Mucosa of stomach (tissue), 1 donor: ENCODE measurements around the gene LRCH3.

Source experiments
- H3K27me3 ChIP-seq: one replicate; pipeline ENCODE4 v1.7.0; 2013; ENCODE audit warnings: mild to moderate bottlenecking, low read length; ENCODE audit not compliant: control insufficient read depth, insufficient read depth
- H3K36me3 ChIP-seq: one replicate; pipeline ENCODE4 v1.7.0; 2013; ENCODE audit warnings: low read length; ENCODE audit not compliant: control insufficient read depth, insufficient read depth
- H3K4me1 ChIP-seq: one replicate; pipeline ENCODE4 v1.7.0; 2013; ENCODE audit warnings: mild to moderate bottlenecking, low read length; ENCODE audit not compliant: control insufficient read depth, insufficient read depth
- H3K4me3 ChIP-seq: one replicate; pipeline ENCODE4 v1.7.0; 2013; ENCODE audit warnings: low read length
- H3K9ac ChIP-seq: one replicate; pipeline ENCODE4 v1.7.0; 2013; ENCODE audit warnings: mild to moderate bottlenecking, low read length, moderate library complexity
- H3K9me3 ChIP-seq: one replicate; pipeline ENCODE4 v1.7.0; 2013; ENCODE audit warnings: mild to moderate bottlenecking, low read length, moderate library complexity; ENCODE audit not compliant: control insufficient read depth
- donor health status: Pancreatic carcinoma.

Gene LRCH3

DNA sequence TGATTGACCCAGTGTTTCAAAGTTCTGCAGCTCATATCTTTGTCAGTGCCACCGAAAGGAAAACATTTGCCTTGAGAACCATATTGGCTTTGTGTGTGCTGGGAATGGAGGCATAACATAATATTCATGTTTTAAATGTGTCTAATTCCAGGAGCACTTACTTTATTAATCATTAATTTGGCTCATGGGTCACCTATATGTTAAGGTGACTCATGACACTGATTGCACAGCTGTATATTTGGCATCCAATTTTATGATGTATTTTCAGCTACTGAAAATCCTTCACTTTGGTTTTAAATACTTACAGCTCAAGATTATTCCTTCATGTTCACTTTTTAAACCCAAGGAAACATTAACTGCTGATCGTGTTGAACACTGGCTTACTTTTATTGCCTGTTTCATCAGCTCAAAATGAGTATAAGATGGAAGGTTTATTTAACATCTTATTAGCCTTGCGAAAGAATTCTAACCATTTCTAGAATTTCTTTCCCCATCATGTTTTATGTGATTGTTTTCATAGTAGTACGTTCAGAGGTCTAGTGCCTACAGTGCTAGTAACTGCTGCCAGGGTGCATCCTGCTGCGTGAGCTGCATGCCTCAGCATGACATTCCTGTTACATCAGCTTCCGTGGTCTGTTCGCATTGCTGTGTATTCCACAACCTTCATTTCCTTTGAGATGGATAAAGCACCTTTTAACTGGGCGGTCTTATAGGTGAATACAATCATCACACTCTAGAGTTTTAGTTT, 63.7 kb downstream of the LRCH3 start:
- H3K9me3 ChIP-seq: no peaks in the 10 kb centered on the region
- no peaks in the 10 kb centered on the region for H3K36me3 ChIP-seq
- H3K9ac ChIP-seq: no peak overlapping the region
- H3K27me3 ChIP-seq: no peaks in the 10 kb centered on the region
- no peak overlapping the region for H3K4me3 ChIP-seq
- no peaks in the 10 kb centered on the region for H3K4me1 ChIP-seq

DNA sequence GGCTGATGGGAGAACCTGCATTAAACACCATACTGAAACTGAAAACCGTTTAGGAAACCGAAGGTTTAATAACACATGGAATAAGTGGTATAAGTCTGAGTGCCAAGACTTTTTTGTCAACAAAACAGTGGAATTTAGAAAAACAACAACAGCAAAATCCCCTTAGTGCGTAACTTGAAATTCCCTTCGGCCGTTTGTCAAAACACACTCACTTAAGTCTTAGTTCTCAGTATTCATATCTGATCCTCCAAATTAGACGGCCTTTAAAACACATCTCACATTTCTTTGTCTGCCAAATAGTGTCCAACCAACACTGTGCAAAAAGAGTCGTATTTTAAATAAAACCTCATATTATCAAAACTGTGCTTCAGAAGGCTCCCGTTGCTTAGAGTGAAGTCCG, 64.5 kb downstream of the LRCH3 start:
- Histone ChIP-seq H3K9me3 (no peaks in the 10 kb centered on the region), H3K27me3 (no peaks in the 10 kb centered on the region), H3K4me1 (no peaks in the 10 kb centered on the region), H3K9ac (no peak overlapping the region), H3K36me3 (no peaks in the 10 kb centered on the region), H3K4me3 (no peak overlapping the region)

DNA sequence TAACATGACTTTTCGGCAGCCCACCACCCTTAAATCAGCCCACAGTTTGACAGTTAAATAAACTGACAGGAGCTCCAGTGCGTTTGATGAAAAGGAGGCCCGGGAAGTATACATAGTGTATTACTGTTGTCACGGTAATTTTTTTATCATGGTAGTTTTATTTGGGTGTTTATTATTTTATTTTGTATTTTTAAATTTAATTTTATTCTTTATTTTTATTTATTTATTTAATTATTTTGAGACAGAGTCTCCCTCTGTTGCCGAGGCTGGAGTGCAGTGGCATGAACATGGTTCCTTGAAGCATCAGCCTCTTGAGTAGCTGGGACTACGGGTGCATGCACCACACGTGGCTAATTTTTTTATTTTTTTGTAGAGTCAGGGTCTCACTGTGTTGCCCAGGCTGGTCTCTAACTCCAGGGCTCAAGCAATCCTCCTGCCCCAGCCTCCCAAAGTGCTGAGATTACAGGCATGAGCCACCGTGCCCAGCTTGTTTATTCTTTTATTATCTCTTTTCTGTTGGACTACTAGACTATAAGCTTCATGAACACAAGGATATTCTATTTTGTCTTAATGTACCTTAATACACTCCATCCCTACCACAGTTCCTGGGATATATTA, 65.3 kb downstream of the LRCH3 start:
- Histone ChIP-seq H3K9ac (no peak overlapping the region), H3K9me3 (no peaks in the 10 kb centered on the region), H3K4me1 (no peaks in the 10 kb centered on the region), H3K36me3 (no peaks in the 10 kb centered on the region), H3K27me3 (no peaks in the 10 kb centered on the region), H3K4me3 (no peak overlapping the region)

DNA sequence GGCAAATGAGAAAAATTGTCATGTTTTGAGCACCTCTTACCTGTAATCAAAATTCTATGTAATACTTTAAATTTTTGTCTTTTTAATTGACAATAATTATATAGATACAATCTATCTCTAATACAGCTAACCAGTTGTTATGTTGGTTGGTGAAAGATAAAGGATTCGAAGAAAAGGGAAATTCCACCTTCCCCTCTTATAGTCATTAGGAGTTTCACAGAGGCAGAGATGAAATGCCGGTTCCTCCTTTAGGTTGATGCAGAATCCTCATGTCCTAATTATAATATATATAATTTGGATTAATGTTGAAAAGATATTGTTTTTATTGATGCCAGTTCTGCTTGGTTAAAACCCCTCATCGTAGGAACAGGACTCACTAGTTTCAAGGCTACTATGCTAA, 67.1 kb downstream of the LRCH3 start:
- Histone ChIP-seq H3K4me1 (no peaks in the 10 kb centered on the region), H3K9ac (no peak overlapping the region), H3K4me3 (no peak overlapping the region), H3K27me3 (no peaks in the 10 kb centered on the region), H3K36me3 (no peaks in the 10 kb centered on the region), H3K9me3 (no peaks in the 10 kb centered on the region)

DNA sequence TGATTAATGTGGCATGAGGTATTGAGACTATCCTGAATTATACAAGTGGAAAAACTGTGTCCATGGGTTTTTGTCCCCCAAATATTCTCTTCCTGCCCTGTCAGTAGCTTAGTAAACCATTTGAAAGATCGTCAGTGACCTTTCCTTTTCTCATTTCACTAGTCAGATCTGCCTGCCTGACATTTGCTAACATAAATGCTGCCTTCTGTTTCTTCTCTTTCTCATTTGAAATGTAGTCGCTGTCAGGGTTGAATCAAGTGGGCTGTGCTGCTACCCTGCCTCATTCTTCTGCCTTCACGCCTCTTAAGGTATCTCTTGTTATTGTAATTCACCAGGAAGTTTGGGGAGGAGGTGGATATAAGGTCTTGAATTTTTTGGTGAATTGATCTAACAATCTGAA, 67.5 kb downstream of the LRCH3 start:
- H3K4me1 ChIP-seq: no peaks in the 10 kb centered on the region
- H3K27me3 ChIP-seq: no peaks in the 10 kb centered on the region
- H3K36me3 ChIP-seq: no peaks in the 10 kb centered on the region
- no peak overlapping the region for H3K4me3 ChIP-seq
- H3K9ac ChIP-seq: no peak overlapping the region
- H3K9me3 ChIP-seq: no peaks in the 10 kb centered on the region

DNA sequence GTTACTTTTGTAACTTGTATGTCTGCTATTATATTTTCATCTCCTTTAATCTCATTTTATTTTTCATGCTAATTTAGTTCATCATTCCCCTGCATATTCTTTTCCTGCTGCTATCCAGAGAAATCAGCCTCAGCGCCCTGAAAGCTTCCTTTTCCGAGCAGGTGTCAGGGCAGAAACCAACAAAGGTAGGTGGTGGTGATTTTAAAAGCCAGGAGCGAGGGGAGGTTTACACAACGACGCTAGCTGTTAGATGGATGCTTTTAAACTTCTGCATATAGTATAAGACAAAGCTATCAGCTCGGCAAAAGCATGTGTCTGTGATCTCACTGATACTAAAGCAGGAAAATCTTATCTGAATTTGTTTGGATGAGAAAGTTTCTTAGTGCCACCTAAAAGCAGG, 75.0 kb downstream of the LRCH3 start:
- no peaks in the 10 kb centered on the region for H3K9me3 ChIP-seq
- H3K9ac ChIP-seq: no peak overlapping the region
- no peaks in the 10 kb centered on the region for H3K4me1 ChIP-seq
- H3K36me3 ChIP-seq: no peaks in the 10 kb centered on the region
- H3K27me3 ChIP-seq: no peaks in the 10 kb centered on the region
- no peak overlapping the region for H3K4me3 ChIP-seq

DNA sequence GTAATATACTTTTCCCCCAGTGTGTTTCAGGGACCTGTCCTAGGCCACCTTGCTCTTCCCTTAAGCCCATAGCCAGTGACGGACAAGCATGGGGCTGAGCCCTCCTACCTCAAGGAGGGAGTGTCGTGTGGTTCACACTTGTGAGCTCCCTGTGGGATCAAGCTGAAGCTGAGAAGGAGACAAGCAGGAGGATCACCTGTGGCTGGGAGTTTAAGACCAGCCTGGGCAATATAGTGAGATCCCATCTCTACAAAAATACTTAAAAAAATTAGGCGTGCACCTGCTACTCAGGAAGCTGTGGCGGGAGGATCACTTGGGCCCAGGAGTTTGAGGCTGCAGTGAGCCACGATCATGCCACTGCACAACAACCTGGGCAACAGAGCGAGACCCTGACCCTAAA, 82.3 kb downstream of the LRCH3 start:
- no peaks in the 10 kb centered on the region for H3K9me3 ChIP-seq
- H3K27me3 ChIP-seq: no peaks in the 10 kb centered on the region
- no peaks in the 10 kb centered on the region for H3K4me1 ChIP-seq
- no peak overlapping the region for H3K4me3 ChIP-seq
- no peaks in the 10 kb centered on the region for H3K36me3 ChIP-seq
- H3K9ac ChIP-seq: no peak overlapping the region

DNA sequence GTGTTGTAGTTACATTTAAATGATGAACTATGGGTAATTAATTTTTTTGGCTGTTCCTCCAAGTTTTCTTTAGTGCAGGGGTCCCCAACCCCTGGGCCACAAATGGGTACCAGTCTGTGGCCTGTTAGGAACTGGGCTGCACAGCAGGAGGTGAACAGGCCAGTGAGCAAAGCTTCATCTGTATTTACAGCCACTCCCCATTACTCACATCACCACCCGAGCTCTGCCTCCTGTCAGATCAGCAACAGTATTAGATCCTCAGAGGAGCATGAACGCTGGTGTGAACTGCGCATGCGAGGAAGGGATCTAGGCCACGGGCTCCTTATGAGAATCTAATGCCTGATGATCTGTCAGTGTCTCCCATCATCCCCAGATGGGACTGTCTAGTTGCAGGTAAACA, 83.0 kb downstream of the LRCH3 start:
- Histone ChIP-seq H3K4me1 (no peaks in the 10 kb centered on the region), H3K36me3 (no peaks in the 10 kb centered on the region), H3K4me3 (no peak overlapping the region), H3K27me3 (no peaks in the 10 kb centered on the region), H3K9me3 (no peaks in the 10 kb centered on the region), H3K9ac (no peak overlapping the region)

DNA sequence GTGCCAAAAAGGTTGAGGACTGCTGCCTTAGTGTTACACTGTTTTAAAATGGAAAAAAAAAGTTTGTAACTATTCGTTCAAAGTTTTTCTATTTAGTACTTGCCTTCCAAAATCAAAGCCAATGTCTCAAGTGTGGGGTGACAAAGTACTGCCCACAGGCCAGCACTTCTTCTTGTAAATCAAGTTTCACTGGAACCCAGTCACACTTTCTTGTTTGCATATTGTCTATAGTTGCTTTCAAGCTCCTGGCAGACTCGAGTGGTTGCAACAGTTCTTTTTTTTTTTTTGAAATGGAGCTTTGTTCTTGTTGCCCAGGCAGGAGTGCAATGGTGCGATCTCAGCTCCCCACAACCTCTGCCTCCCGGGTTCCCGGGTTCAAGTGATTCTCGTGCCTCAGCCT, 83.6 kb downstream of the LRCH3 start:
- H3K4me3 ChIP-seq: no peak overlapping the region
- no peaks in the 10 kb centered on the region for H3K36me3 ChIP-seq

DNA sequence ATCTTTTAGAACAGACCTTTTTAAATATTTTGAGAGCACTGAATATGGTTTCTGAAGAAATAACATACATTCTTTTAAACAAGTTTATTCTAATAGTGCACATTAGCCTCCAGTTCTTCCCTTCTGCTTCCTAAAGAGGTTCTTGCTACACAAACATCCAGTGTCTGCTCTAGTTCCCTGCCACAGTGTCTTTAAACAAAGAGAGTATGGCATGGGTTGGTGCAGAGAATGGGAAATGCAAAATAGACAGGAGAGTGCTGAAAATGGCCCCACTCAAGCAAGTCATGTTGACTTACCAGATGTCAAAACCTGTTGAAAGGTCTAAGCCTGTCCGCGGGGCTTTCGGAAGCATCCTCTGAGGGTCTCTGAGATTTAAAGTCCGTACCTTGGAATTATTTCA, 86.8 kb downstream of the LRCH3 start:
- Histone ChIP-seq H3K9ac (no peak overlapping the region), H3K27me3 (no peaks in the 10 kb centered on the region), H3K9me3 (no peaks in the 10 kb centered on the region), H3K4me3 (no peak overlapping the region), H3K4me1 (no peaks in the 10 kb centered on the region), H3K36me3 (no peaks in the 10 kb centered on the region)

More for the DNA sequence above, 83.6 kb downstream of the LRCH3 start:
- no peak overlapping the region for H3K9ac ChIP-seq
- no peaks in the 10 kb centered on the region for H3K9me3 ChIP-seq
- H3K27me3 ChIP-seq: no peaks in the 10 kb centered on the region
- no peaks in the 10 kb centered on the region for H3K4me1 ChIP-seq

DNA sequence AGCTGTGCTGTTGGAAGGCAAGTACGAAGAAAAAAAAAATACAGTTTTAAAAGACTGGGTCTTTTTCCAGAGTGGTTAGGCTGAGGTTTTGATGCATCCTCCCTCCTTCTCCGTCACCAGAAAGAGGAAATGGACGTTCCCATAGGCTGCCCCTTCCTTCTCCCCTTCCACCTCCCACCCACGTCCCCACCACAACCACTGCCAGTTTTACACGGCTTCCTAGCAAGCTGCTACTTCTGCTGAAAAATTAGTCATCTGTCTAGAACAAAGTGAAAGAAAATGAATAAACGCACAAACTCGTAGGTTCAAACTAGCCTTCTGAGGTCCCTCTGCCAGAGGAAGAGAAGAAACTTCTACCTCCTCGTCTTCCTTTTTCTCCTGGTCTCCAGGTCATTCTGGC, 87.4 kb downstream of the LRCH3 start:
- Histone ChIP-seq H3K4me3 (no peak overlapping the region), H3K9me3 (no peaks in the 10 kb centered on the region), H3K9ac (no peak overlapping the region), H3K36me3 (no peaks in the 10 kb centered on the region), H3K4me1 (no peaks in the 10 kb centered on the region), H3K27me3 (no peaks in the 10 kb centered on the region)

DNA sequence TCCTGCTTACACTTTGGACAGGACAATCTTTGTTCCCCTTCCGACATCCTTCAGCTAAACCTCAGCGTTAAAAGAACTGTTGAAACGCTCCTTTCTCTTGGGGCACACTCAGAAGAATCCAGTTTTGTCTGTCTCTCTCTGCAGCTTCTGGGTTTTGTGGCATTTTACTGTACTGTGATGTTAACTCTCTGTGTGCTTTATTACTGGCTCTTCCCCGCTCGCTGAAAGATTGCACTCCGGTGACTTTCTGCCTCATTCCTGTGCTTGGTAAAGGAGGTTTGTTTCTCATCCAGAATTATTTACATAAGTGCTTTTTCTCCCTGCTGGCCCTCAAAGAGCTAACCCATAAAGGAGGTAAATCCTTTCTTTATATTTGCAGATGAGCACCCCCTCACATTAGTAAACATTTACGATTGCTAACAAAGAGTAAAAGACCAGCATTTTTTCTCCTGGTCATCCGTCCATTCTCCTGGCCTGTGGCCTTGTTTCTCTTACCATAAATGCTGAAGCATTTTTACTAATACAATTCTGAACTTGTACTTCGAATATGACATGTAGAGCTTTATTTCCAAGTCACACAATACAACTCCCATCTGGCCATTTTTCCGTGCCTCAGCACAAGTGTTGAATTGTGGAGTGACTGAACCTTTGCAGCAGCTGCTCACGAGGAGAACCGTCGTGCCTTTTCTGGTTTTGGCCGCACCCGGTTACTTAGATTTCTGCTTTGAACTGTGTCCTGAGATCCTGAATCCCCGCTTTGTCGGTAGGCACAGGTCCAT, 89.6 kb downstream of the LRCH3 start:
- H3K4me3 ChIP-seq: no peak overlapping the region
- no peak overlapping the region for H3K9ac ChIP-seq
- no peaks in the 10 kb centered on the region for H3K36me3 ChIP-seq
- H3K9me3 ChIP-seq: no peaks in the 10 kb centered on the region
- no peaks in the 10 kb centered on the region for H3K4me1 ChIP-seq
- no peaks in the 10 kb centered on the region for H3K27me3 ChIP-seq
